ENCODE measurements around the gene LRRC66. TPM values are rescaled to one million over a fixed set of nuclear protein-coding genes. Genes with fewer than 3 reads are reported as not detected.
A peak's percentile ranks its signal among the peaks of the same experiment; 100 is the strongest.

LRRC66 gene
- total RNA-seq, 4 donors from 2014 or later, result 4.6 to 9.2 (median 7.1) TPM

DNA sequence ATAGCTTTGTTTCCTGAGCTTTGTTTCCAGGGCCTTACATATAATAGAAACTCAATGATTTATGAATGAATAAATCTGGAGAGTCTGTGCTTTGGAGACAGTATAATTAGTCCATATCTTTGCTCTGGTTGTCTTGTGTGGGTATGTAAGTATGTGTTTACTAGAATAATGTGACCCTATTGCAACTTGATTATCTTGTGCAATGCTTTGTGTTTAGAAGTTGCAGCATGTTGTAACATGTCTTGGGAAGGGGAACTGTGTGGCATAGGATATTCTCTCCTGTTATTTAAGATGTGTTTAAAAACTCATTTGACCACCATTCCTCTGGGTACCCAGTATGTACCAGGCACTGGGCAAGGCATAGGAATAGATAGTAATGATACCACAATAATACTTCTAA, 37.0 kb upstream of the LRRC66 start:
- in situ Hi-C loops (cut with MboI; ENCODE audit: low pct_ligation_motif_present in 1 of 4, low pct_unique_long_range_greater_than_20kb in 1 of 4, low sequenced_read_pairs in 3 of 4) (loop anchor here in 1 of 4 donors (25.0 kb wide), 1 partner anchor 95 kb away; no protein-coding TSS in a partner anchor), intact Hi-C loops (cut with DNase I; ENCODE audit: low total_unique reads) (no loop called here)
- Histone ChIP-seq H3K4me3 (no peak overlapping the region), H3K4me1 (peaks cover 0 to 25% (median 13%) of the 10 kb centered on the region in 4 donors), H3K27me3 (peaks cover 9% of the 10 kb centered on the region), H3K27ac (no peak overlapping the region), H3K36me3 (no peaks in the 10 kb centered on the region), H3K9me3 (no peaks in the 10 kb centered on the region)
- DNase-seq, result no peak
- no peak for TF ChIP-seq POLR2AphosphoS5 (IDR thresholded peaks at IDR 0.05)
- TF ChIP-seq, protein P1, sequence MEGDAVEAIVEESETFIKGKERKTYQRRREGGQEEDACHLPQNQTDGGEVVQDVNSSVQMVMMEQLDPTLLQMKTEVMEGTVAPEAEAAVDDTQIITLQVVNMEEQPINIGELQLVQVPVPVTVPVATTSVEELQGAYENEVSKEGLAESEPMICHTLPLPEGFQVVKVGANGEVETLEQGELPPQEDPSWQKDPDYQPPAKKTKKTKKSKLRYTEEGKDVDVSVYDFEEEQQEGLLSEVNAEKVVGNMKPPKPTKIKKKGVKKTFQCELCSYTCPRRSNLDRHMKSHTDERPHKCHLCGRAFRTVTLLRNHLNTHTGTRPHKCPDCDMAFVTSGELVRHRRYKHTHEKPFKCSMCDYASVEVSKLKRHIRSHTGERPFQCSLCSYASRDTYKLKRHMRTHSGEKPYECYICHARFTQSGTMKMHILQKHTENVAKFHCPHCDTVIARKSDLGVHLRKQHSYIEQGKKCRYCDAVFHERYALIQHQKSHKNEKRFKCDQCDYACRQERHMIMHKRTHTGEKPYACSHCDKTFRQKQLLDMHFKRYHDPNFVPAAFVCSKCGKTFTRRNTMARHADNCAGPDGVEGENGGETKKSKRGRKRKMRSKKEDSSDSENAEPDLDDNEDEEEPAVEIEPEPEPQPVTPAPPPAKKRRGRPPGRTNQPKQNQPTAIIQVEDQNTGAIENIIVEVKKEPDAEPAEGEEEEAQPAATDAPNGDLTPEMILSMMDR (IDR thresholded peaks at IDR 0.05), result no peak

DNA sequence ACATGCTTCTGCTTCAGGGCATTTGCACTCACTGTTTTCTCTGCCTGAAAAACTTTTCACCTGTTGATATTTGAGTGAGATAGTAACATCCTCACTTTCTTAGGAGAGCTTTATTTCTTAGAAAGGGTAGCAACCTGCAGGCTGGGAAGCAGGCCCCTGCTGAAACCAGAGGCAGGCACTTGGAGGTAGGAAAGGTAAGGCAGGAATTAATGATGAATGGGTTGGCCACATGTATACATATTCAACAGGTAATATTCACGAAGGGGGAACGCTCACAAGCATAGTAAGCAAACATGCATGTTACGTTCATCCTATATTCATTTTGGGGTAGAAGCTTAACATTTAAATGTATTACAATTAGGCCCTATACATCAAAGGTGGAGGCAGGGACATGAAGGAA, 34.1 kb upstream of the LRRC66 start:
- no peak overlapping the region for H3K27ac ChIP-seq
- H3K36me3 ChIP-seq, result no peaks in the 10 kb centered on the region
- H3K4me1 ChIP-seq, result peaks cover 0 to 27% (median 13%) of the 10 kb centered on the region in 4 donors

DNA sequence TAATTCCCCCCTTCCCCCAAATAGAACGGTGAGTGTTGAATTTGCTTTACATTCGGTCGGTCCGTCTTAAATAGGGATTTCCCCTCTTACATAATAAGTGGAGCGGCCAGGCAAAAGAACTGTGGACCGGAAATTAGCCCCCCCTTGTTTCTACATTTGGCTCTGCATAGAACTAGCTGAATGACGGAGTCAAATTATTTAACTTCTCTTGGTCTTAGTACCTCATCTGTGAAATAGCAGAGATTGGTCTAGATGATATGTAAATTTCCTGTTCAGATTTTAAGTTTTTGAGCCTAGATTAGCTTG, 32.3 kb upstream of the LRRC66 start:
- in situ Hi-C loops (cut with MboI; ENCODE audit: low pct_ligation_motif_present in 1 of 4, low pct_unique_long_range_greater_than_20kb in 1 of 4, low sequenced_read_pairs in 3 of 4) (loop anchor here in 1 of 4 donors (25.0 kb wide), 1 partner anchor 90 kb away; no protein-coding TSS in a partner anchor), intact Hi-C loops (cut with DNase I; ENCODE audit: low total_unique reads) (no loop called here)
- no peak for DNase-seq
- H3K4me3 ChIP-seq, result peak overlapping the region in 2 of 4 donors; percentile 52 to 67
- no peaks in the 10 kb centered on the region for H3K9me3 ChIP-seq
- peaks cover 0 to 17% (median 5%) of the 10 kb centered on the region in 4 donors for H3K4me1 ChIP-seq
- WGBS, 2 donors (ENCODE audit: low coverage in 1 of 2), result 39 to 45% methylated on average over 7 of the region's 7 CpGs
- peak overlapping the region in 2 of 4 donors; percentile 67 to 68 for H3K27ac ChIP-seq
- H3K36me3 ChIP-seq, result no peaks in the 10 kb centered on the region
- peaks cover 30% of the 10 kb centered on the region for H3K27me3 ChIP-seq
- TF ChIP-seq, protein P1 (IDR thresholded peaks at IDR 0.05), result no peak
- TF ChIP-seq POLR2AphosphoS5 (IDR thresholded peaks at IDR 0.05) (no peak), POLR2A (IDR thresholded peaks at IDR 0.05) (no peak), EP300 (IDR thresholded peaks at IDR 0.05; ENCODE audit: low read depth) (no peak)

More for the DNA sequence above, 34.1 kb upstream of the LRRC66 start:
- no peak overlapping the region for H3K4me3 ChIP-seq
- H3K27me3 ChIP-seq, result peaks cover 24% of the 10 kb centered on the region
- 88 to 100% methylated on average over 3 of the region's 3 CpGs for WGBS, 2 donors (ENCODE audit: low coverage in 1 of 2)
- H3K9me3 ChIP-seq, result no peaks in the 10 kb centered on the region
- in situ Hi-C loops (cut with MboI; ENCODE audit: low pct_ligation_motif_present in 1 of 4, low pct_unique_long_range_greater_than_20kb in 1 of 4, low sequenced_read_pairs in 3 of 4), result loop anchor here in 1 of 4 donors (25.0 kb wide), 1 partner anchor 92 kb away; no protein-coding TSS in a partner anchor
- no peak for DNase-seq
- intact Hi-C loops (cut with DNase I; ENCODE audit: low total_unique reads), result no loop called here
- TF ChIP-seq, protein P1 (IDR thresholded peaks at IDR 0.05), result no peak
- no peak for TF ChIP-seq POLR2A (IDR thresholded peaks at IDR 0.05)
- no peak for TF ChIP-seq POLR2AphosphoS5 (IDR thresholded peaks at IDR 0.05)
- no peak for TF ChIP-seq EP300 (IDR thresholded peaks at IDR 0.05; ENCODE audit: low read depth)

DNA sequence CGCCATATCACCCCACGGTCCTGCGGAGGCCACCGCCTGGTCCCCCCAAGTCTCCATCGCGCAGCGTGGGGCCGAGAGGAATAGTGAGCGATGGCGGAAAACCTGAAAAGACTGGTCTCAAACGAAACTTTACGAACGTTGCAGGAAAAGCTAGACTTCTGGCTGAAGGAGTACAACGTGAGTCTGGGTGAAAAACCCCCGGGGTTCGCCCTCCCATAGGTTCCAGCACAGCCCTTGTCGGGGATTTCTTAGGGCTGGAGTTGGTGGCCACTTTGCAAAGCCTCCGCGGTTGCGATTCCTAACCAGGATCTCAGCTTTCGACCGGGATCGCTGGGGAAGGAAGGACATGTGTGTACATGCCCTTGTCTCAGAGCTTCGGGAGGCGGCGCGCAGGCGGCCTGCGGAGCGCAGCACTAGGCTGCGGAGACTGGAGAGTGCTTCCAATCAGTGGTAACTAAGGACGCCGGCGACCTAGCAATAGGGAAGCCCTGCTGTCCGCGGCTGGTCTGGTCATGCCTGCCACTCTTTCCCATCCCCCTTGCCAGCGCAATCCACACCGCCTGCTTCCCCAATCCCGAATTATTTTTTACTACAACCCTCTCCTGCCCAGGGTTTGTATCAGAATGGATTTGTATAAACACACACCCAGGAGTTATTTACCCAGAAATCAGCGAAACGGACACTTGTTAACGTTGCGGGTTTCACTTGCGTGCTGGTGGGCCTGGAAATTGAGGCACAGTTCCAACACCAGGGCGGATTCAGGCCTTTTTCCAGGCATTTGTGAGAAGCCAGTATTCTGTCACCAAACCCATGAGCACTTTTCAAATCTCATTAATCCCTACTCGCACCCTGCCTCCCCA, 31.7 kb upstream of the LRRC66 start:
- Histone ChIP-seq H3K27me3 (peaks cover 30% of the 10 kb centered on the region), H3K36me3 (no peaks in the 10 kb centered on the region), H3K4me1 (peaks cover 0 to 17% (median 7%) of the 10 kb centered on the region in 4 donors), H3K27ac (peak overlapping the region; percentile 66 to 79 (median 68)), H3K4me3 (peak overlapping the region; percentile 34 to 67 (median 53)), H3K9me3 (no peaks in the 10 kb centered on the region)
- peak; percentile 82 for DNase-seq
- intact Hi-C loops (cut with DNase I; ENCODE audit: low total_unique reads) (no loop called here), in situ Hi-C loops (cut with MboI; ENCODE audit: low pct_ligation_motif_present in 1 of 4, low pct_unique_long_range_greater_than_20kb in 1 of 4, low sequenced_read_pairs in 3 of 4) (loop anchor here in 1 of 4 donors (25.0 kb wide), 1 partner anchor 90 kb away; no protein-coding TSS in a partner anchor)
- WGBS, 2 donors (ENCODE audit: low coverage in 1 of 2), result 9 to 22% methylated on average over 18 to 46 of the region's 46 CpGs
- TF ChIP-seq, protein P1 (IDR thresholded peaks at IDR 0.05), result no peak
- TF ChIP-seq POLR2AphosphoS5 (IDR thresholded peaks at IDR 0.05), result peak in 2 of 3 donors; percentile 14 to 54

Data from transverse colon (tissue), 4 donors.